Measurements from ENCODE around the gene DAG1. TPM values are rescaled to one million over a fixed set of nuclear protein-coding genes. Genes with fewer than 3 reads are reported as not detected.

The DAG1 gene
- total RNA-seq, 2 donors from 2014 or later = 145 to 176 TPM

GRCh38 chr3:49422379-49423248 is 47.5 kb upstream of the DAG1 start, which contains the start of gene AMT:
TSS of gene AMT (minus strand) at chr3:49422473. CDS start at chr3:49422450, 23 bp downstream.
- no peaks in the 10 kb centered on the region for H3K36me3 ChIP-seq (ENCODE audit: control insufficient read depth, insufficient read depth, low read length)
- H3K27me3 ChIP-seq (ENCODE audit: control insufficient read depth, insufficient read depth, low read length, poor library complexity, severe bottlenecking) = no peaks in the 10 kb centered on the region
- peak within 1 kb of the TSS; percentile 81 for H3K4me3 ChIP-seq (ENCODE audit: low read length)
- Mint-ChIP-seq H3K27ac (peak within 1 kb of the TSS; percentile 96), H3K4me3 (peak within 1 kb of the TSS; percentile 91), H3K27me3 (ENCODE audit: insufficient read depth) (peaks cover 1% of the 10 kb centered on the region), H3K36me3 (ENCODE audit: low read depth) (peaks cover 24% of the 10 kb centered on the region), H3K4me1 (peaks cover 16% of the 10 kb centered on the region), H3K9me3 (no peaks in the 10 kb centered on the region)
- peaks cover 3% of the 10 kb centered on the region for H3K4me1 ChIP-seq (ENCODE audit: control insufficient read depth, insufficient read depth, low read length)
- WGBS, 2 experiments (ENCODE audit: insufficient coverage in 1 of 2, insufficient read length in 1 of 2) = 45 to 48% methylated on average over 18 to 25 of the region's 25 CpGs
- TF ChIP-seq, protein P1, sequence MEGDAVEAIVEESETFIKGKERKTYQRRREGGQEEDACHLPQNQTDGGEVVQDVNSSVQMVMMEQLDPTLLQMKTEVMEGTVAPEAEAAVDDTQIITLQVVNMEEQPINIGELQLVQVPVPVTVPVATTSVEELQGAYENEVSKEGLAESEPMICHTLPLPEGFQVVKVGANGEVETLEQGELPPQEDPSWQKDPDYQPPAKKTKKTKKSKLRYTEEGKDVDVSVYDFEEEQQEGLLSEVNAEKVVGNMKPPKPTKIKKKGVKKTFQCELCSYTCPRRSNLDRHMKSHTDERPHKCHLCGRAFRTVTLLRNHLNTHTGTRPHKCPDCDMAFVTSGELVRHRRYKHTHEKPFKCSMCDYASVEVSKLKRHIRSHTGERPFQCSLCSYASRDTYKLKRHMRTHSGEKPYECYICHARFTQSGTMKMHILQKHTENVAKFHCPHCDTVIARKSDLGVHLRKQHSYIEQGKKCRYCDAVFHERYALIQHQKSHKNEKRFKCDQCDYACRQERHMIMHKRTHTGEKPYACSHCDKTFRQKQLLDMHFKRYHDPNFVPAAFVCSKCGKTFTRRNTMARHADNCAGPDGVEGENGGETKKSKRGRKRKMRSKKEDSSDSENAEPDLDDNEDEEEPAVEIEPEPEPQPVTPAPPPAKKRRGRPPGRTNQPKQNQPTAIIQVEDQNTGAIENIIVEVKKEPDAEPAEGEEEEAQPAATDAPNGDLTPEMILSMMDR (conservative IDR thresholded peaks at IDR 0.05) = no peak
- peak within 1 kb of the TSS; percentile 52 for H3K9ac ChIP-seq (ENCODE audit: extremely low read depth, low read length, poor library complexity, severe bottlenecking)
- H3K27ac ChIP-seq (ENCODE audit: low read depth, low read length) = peak within 1 kb of the TSS; percentile 57
- H3K9me3 ChIP-seq (ENCODE audit: control insufficient read depth, low read length) = no peaks in the 10 kb centered on the region
- peak; percentile 97 for DNase-seq

DNA sequence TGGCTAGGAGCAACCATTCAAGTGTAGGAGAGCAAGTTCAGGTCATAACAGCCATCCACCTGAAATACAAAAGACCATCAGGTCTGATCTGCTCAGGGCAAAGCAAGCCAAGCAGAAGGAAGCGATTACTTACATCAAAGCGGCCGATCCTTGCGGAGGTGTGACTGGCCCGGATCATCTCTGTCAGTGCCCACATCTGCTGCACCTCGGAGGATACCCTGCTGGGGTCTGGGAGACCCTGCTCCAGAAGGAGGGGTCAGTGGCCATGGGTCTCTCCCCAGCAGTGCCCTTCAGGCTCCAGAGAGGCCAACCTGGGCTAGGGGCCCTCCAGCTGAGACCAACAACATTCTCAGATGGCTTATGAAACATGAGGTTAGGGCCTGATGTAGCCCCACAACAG is 45.3 kb upstream of the DAG1 start:
- 94 to 95% methylated on average over 4 to 6 of the region's 6 CpGs for WGBS, 2 experiments (ENCODE audit: insufficient coverage in 1 of 2, insufficient read length in 1 of 2)
- Mint-ChIP-seq H3K4me3 (no peak overlapping the region), H3K27ac (no peak overlapping the region), H3K4me1 (peaks cover 13% of the 10 kb centered on the region), H3K27me3 (ENCODE audit: insufficient read depth) (peaks cover 1% of the 10 kb centered on the region), H3K9me3 (no peaks in the 10 kb centered on the region), H3K36me3 (ENCODE audit: low read depth) (peaks cover 12% of the 10 kb centered on the region)
- H3K4me1 ChIP-seq (ENCODE audit: control insufficient read depth, insufficient read depth, low read length) = peaks cover 3% of the 10 kb centered on the region
- no peak for DNase-seq
- H3K27ac ChIP-seq (ENCODE audit: low read depth, low read length) = no peak overlapping the region
- no peaks in the 10 kb centered on the region for H3K36me3 ChIP-seq (ENCODE audit: control insufficient read depth, insufficient read depth, low read length)
- no peaks in the 10 kb centered on the region for H3K9me3 ChIP-seq (ENCODE audit: control insufficient read depth, low read length)
- no peak overlapping the region for H3K9ac ChIP-seq (ENCODE audit: extremely low read depth, low read length, poor library complexity, severe bottlenecking)
- H3K27me3 ChIP-seq (ENCODE audit: control insufficient read depth, insufficient read depth, low read length, poor library complexity, severe bottlenecking) = no peaks in the 10 kb centered on the region
- TF ChIP-seq, protein P1 (conservative IDR thresholded peaks at IDR 0.05) = no peak
- no peak overlapping the region for H3K4me3 ChIP-seq (ENCODE audit: low read length)

GRCh38 chr3:49427586-49427985 is 42.5 kb upstream of the DAG1 start:
- Histone ChIP-seq H3K27ac (ENCODE audit: low read depth, low read length) (no peak overlapping the region), H3K9ac (ENCODE audit: extremely low read depth, low read length, poor library complexity, severe bottlenecking) (no peak overlapping the region), H3K27me3 (ENCODE audit: control insufficient read depth, insufficient read depth, low read length, poor library complexity, severe bottlenecking) (no peaks in the 10 kb centered on the region), H3K9me3 (ENCODE audit: control insufficient read depth, low read length) (no peaks in the 10 kb centered on the region), H3K4me1 (ENCODE audit: control insufficient read depth, insufficient read depth, low read length) (peaks cover 3% of the 10 kb centered on the region), H3K36me3 (ENCODE audit: control insufficient read depth, insufficient read depth, low read length) (no peaks in the 10 kb centered on the region), H3K4me3 (ENCODE audit: low read length) (no peak overlapping the region)
- H3K36me3 Mint-ChIP-seq (ENCODE audit: low read depth) = peaks cover 8% of the 10 kb centered on the region
- H3K4me3 Mint-ChIP-seq = peak overlapping the region; percentile 84
- H3K4me1 Mint-ChIP-seq = peaks cover 6% of the 10 kb centered on the region
- 92 to 100% methylated on average over 1 to 2 of the region's 2 CpGs for WGBS, 2 experiments (ENCODE audit: insufficient coverage in 1 of 2, insufficient read length in 1 of 2)
- H3K27ac Mint-ChIP-seq = no peak overlapping the region
- H3K9me3 Mint-ChIP-seq = no peaks in the 10 kb centered on the region
- H3K27me3 Mint-ChIP-seq (ENCODE audit: insufficient read depth) = no peaks in the 10 kb centered on the region
- TF ChIP-seq, protein P1 (conservative IDR thresholded peaks at IDR 0.05) = no peak
- no peak for DNase-seq
